NCI-H1930 (cell line): ENCODE results near the gene NRDC.
"Not testable (repeated sequence)": the region's sequence is repeated elsewhere in the genome, so short reads cannot be mapped to it uniquely, and the experiment has no call there.

Experiments
- DNase-seq, 2 experiments: peaks; one replicate each; lab custom pipeline; 2025; lab: John Stamatoyannopoulos, UW

The NRDC gene

GRCh38 chr1:51878616-51879336 lies at the start of gene NRDC:
NRDC (minus strand) TSS chr1:51878727; CDS start chr1:51878615, 112 bp downstream.
- peak; percentile 99 for DNase-seq

GRCh38 chr1:51927029-51927428 lies 48.5 kb upstream of the NRDC start:
- no peak for DNase-seq

- DNase-seq: no peak
Observed at GRCh38 chr1:51926171-51926812, 47.8 kb upstream of the NRDC start.

GRCh38 chr1:51924455-51924854 lies 45.9 kb upstream of the NRDC start:
- DNase-seq: no peak

GRCh38 chr1:51922040-51922439 lies 43.5 kb upstream of the NRDC start:
- DNase-seq: no peak

GRCh38 chr1:51920130-51920529 lies 41.6 kb upstream of the NRDC start:
- no peak for DNase-seq

- no peak for DNase-seq
Observed at GRCh38 chr1:51919684-51920083, 41.2 kb upstream of the NRDC start.

GRCh38 chr1:51916587-51917405 lies 38.3 kb upstream of the NRDC start:
- DNase-seq: no peak

- DNase-seq: no peak
Observed at GRCh38 chr1:51915951-51916350, 37.4 kb upstream of the NRDC start.

- DNase-seq: no peak
Observed at GRCh38 chr1:51912881-51913280, 34.4 kb upstream of the NRDC start.

GRCh38 chr1:51910221-51911000 lies 31.9 kb upstream of the NRDC start:
- no peak for DNase-seq

- DNase-seq: no peak
Observed at GRCh38 chr1:51908499-51908898, 30.0 kb upstream of the NRDC start.

- no peak for DNase-seq
Observed at GRCh38 chr1:51907079-51907702, 28.7 kb upstream of the NRDC start.

- DNase-seq: no peak
Observed at GRCh38 chr1:51906306-51907078, 28.0 kb upstream of the NRDC start.

GRCh38 chr1:51902456-51902855 lies 23.9 kb upstream of the NRDC start:
- DNase-seq: no peak

- DNase-seq: no peak
Observed at GRCh38 chr1:51901151-51901550, 22.6 kb upstream of the NRDC start.

- no peak for DNase-seq
Observed at GRCh38 chr1:51899022-51899421, 20.5 kb upstream of the NRDC start.

GRCh38 chr1:51898090-51898734 lies 19.7 kb upstream of the NRDC start:
- no peak for DNase-seq

GRCh38 chr1:51897699-51898031 lies 19.1 kb upstream of the NRDC start:
- no peak for DNase-seq

- not testable (repeated sequence) for DNase-seq
Observed at GRCh38 chr1:51894748-51895147, 16.2 kb upstream of the NRDC start.

- no peak for DNase-seq
Observed at GRCh38 chr1:51878308-51878615, 265 bp downstream of the NRDC start.
